Activated CD4-positive, alpha-beta T cell treated with anti-CD3 and anti-CD28 coated beads, Interleukin-2, amount 10 ng/mL, durations not matched to agents 24 days and 14 days (primary cell): ENCODE measurements around the gene CRYBB3. TPM values are rescaled to one million over a fixed set of nuclear protein-coding genes. Genes with fewer than 3 reads are reported as not detected.
"Not testable (repeated sequence)": the region's sequence is repeated elsewhere in the genome, so short reads cannot be mapped to it uniquely, and the experiment has no call there.

Experiments
- DNase-seq: peaks from one replicate; pipeline ENCODE4 v3.0.0; 2022
- H3K27ac Mint-ChIP-seq: one replicate; pipeline ENCODE4 v1.8.0; 2022; ENCODE audit warnings: mild to moderate bottlenecking, mixed read lengths
- H3K27me3 Mint-ChIP-seq: one replicate; pipeline ENCODE4 v1.8.0; 2022; ENCODE audit warnings: mixed read lengths
- H3K36me3 Mint-ChIP-seq: one replicate; pipeline ENCODE4 v1.8.0; 2022; ENCODE audit warnings: low read depth, mild to moderate bottlenecking, mixed read lengths
- H3K4me1 Mint-ChIP-seq: one replicate; pipeline ENCODE4 v1.8.0; 2021; ENCODE audit warnings: mixed read lengths
- H3K4me3 Mint-ChIP-seq: one replicate; pipeline ENCODE4 v1.8.0; 2022; ENCODE audit warnings: mild to moderate bottlenecking, moderate library complexity, mixed read lengths
- H3K9me3 Mint-ChIP-seq: one replicate; pipeline ENCODE4 v1.8.0; 2021; ENCODE audit warnings: mixed read lengths
- intact Hi-C: fragments of 100-400 bp; cut with micrococcal nuclease; formaldehyde crosslinking; loops from one replicate; pipeline ENCODE4 v1.15.1; 2023
- total RNA-seq: library from RNA; stranded (reverse); gene quantifications from 2 replicates; pipeline ENCODE4 v1.2.3, GENCODE V29; 2022

CRYBB3 gene
- total RNA-seq, 1 donor from 2014 or later: 0.49 TPM

DNA sequence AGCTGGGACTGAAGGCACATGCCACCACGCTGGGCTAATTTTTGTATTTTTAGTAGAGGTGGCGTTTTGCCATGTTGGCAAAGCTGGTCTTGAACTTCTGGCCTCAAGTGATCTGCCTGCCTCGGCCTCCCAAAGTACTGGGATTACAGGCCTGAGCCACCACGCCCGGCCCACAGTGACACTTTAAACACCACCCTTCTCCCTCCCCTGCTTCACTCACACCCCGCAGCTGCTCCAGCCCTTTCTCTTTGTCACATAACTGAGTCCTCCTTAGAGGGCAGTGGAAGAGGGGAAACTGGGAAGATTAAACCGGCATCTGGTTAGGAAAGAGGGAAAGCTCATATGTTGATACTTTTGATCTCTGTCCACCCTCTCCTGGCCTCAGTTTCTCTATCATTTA is 4.9 kb downstream of the CRYBB3 start:
- H3K9me3 Mint-ChIP-seq, DNase-seq, H3K36me3 Mint-ChIP-seq, H3K4me1 Mint-ChIP-seq, H3K27me3 Mint-ChIP-seq, H3K4me3 Mint-ChIP-seq, H3K27ac Mint-ChIP-seq: not testable (repeated sequence)
- intact Hi-C loops: loop anchor here (10.0 kb wide), 1 partner anchor 130 kb away; no protein-coding TSS in a partner anchor

DNA sequence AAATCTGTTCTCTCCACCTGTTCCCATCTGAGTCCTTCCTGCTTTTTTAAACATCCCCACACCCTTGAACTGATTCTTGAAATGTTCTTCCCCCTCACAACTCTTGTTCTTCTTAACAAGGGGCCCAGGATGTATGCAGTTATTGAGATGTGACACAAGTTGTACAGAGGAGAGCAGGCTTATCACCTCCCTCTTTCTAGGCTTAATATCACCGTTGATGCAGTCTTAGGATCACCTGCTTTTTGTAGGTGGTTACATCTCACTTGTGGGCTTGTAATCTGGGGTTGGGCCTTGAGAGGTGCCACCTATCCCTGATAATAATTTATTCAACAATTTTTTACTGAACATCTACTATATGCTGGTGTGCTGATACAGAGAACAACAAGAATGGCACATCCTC is 6.2 kb downstream of the CRYBB3 start:
- no peaks in the 10 kb centered on the region for H3K9me3 Mint-ChIP-seq
- intact Hi-C loops: loop anchor here (10.0 kb wide), 1 partner anchor 129 kb away; no protein-coding TSS in a partner anchor
- H3K4me1 Mint-ChIP-seq: peaks cover 2% of the 10 kb centered on the region
- H3K4me3 Mint-ChIP-seq: no peak overlapping the region
- H3K36me3 Mint-ChIP-seq: no peaks in the 10 kb centered on the region
- no peak overlapping the region for H3K27ac Mint-ChIP-seq
- no peak for DNase-seq
- no peaks in the 10 kb centered on the region for H3K27me3 Mint-ChIP-seq

DNA sequence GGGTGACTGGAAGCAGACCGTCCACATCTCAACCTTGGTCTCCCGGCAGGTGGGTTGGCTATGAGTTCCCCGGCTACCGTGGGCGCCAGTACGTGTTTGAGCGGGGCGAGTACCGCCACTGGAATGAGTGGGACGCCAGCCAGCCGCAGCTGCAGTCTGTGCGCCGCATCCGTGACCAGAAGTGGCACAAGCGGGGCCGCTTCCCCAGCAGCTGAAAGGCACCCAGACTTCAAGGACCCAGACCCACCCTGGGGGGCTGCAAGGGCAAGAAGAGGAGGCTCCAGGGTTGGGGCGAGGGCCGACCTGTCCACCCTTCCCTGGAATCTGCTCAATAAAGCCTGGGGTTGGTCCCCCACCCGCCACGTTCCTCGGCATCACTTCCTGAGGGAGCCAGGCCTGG is 7.3 kb downstream of the CRYBB3 start:
- H3K9me3 Mint-ChIP-seq: no peaks in the 10 kb centered on the region
- H3K36me3 Mint-ChIP-seq: no peaks in the 10 kb centered on the region
- DNase-seq: no peak
- no peaks in the 10 kb centered on the region for H3K27me3 Mint-ChIP-seq
- H3K4me1 Mint-ChIP-seq: no peaks in the 10 kb centered on the region
- H3K4me3 Mint-ChIP-seq: no peak overlapping the region
- intact Hi-C loops: loop anchor here (10.0 kb wide), 1 partner anchor 128 kb away; no protein-coding TSS in a partner anchor
- H3K27ac Mint-ChIP-seq: no peak overlapping the region

DNA sequence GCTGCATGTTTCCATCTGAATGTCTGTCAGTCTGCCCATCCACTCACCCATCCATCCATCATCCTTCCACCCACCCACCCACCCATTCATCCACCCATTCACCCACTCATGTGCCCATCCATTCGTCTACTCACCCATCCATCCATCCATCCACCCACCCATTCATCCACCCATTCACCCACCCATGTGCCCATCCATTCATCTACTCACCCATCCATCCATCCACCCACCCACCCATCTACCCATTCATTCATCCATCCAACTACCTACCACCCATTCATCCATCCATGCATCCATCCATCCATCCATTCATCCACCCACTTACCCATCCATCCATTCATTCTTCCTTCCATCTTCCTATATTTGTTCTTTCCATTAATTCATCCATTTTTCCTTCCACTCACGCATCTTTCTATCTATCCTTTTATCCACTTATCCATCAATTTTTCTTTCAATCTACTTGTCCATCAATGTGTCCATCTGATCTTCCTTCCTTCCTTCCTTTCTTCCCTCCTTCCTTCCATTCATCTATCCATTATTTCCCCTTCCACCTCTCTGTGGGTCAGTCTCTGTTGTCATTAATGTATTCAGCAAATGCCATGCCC is 8.0 kb downstream of the CRYBB3 start:
- no peak overlapping the region for H3K4me3 Mint-ChIP-seq
- no peaks in the 10 kb centered on the region for H3K9me3 Mint-ChIP-seq
- no peaks in the 10 kb centered on the region for H3K4me1 Mint-ChIP-seq
- no peak overlapping the region for H3K27ac Mint-ChIP-seq
- intact Hi-C loops: loop anchor here (10.0 kb wide), 1 partner anchor 127 kb away; no protein-coding TSS in a partner anchor
- no peak for DNase-seq
- no peaks in the 10 kb centered on the region for H3K27me3 Mint-ChIP-seq
- H3K36me3 Mint-ChIP-seq: no peaks in the 10 kb centered on the region

DNA sequence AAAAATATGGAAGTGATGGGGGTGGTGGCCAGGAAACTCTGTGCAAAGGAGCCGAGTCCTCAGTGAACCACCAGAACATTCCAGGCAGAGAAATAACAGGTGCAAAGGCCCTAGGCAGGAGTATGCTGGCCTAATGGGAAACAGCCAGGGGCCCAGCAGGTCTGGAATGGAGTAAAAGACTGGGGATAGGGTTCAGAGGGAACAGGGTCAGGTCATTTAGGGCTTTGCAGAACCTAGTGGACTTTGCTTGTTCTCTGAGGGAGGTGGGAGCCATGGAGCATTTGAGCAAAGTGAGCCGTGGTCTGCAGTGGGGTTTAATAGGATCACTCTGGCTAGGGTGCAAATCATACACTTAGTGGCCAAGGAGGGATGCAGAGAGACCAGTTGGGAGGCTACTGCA is 8.7 kb downstream of the CRYBB3 start:
- H3K9me3 Mint-ChIP-seq: no peaks in the 10 kb centered on the region
- H3K27ac Mint-ChIP-seq: no peak overlapping the region
- H3K4me1 Mint-ChIP-seq: no peaks in the 10 kb centered on the region
- intact Hi-C loops: loop anchor here (10.0 kb wide), 1 partner anchor 126 kb away; no protein-coding TSS in a partner anchor
- no peaks in the 10 kb centered on the region for H3K27me3 Mint-ChIP-seq
- no peaks in the 10 kb centered on the region for H3K36me3 Mint-ChIP-seq
- no peak for DNase-seq
- no peak overlapping the region for H3K4me3 Mint-ChIP-seq

DNA sequence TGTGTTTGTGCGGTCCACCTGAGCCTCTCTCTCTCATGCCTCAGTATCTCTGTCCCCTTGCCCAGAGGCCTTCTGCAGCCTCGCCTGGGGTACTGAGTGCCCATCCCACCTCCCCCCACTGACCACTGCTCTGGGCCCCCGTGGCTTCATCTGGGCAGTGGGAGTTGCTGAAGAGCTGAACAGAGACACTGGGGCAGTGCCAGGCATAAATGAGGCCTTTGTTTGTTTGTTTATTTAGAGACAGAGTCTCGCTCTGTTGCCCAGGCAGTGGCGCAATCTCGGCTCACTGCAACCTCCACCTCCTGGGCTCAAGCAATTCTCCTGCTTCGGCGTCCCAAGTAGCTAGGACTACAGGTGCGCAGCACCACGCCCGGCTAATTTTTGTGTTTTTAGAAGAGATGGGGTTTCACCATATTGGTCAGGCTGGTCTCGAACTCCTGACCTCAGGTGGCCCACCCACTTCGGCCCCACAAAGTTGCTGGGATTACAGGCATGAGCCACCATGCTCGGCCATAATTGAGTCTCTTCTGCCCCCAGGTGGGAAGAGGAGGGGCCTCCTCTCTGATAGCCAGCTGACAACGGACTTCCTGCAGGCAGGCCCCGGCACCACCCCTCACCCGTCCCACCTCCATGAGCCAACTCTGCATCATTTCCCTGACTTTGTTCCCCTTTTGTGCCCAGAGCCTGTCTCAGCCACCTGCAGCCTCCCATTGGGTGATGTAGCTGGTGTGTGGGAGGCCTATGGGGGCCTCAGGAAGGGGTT is 9.3 kb downstream of the CRYBB3 start:
- no peak overlapping the region for H3K4me3 Mint-ChIP-seq
- no peaks in the 10 kb centered on the region for H3K27me3 Mint-ChIP-seq
- no peak overlapping the region for H3K27ac Mint-ChIP-seq
- no peaks in the 10 kb centered on the region for H3K36me3 Mint-ChIP-seq
- no peaks in the 10 kb centered on the region for H3K4me1 Mint-ChIP-seq
- peaks cover 4% of the 10 kb centered on the region for H3K9me3 Mint-ChIP-seq
- intact Hi-C loops: loop anchor here (10.0 kb wide), 1 partner anchor 126 kb away; no protein-coding TSS in a partner anchor
- DNase-seq: no peak

DNA sequence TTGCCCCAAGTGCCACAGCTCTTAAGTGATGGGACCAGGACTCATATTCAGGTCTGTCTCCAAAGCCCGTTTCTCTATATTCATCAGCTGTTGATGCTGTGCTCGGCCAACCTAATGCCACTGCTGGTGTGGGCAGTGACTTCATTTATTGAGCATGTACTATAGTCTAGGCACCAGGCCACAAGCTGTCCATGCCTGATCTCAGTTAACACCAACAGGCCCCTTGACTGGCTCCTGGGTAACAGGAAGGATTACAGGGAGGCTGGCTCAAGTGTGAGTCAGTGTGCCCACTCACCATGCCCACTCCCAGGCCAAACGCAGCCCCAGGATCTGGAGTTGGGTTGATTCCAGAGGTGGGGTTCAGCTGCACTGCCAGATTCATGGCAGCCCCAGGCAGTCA is 11.1 kb downstream of the CRYBB3 start:
- Mint-ChIP-seq H3K4me3 (no peak overlapping the region), H3K9me3 (peaks cover 4% of the 10 kb centered on the region), H3K27ac (no peak overlapping the region), H3K27me3 (no peaks in the 10 kb centered on the region), H3K36me3 (no peaks in the 10 kb centered on the region), H3K4me1 (no peaks in the 10 kb centered on the region)
- intact Hi-C loops: no loop called here
- no peak for DNase-seq

DNA sequence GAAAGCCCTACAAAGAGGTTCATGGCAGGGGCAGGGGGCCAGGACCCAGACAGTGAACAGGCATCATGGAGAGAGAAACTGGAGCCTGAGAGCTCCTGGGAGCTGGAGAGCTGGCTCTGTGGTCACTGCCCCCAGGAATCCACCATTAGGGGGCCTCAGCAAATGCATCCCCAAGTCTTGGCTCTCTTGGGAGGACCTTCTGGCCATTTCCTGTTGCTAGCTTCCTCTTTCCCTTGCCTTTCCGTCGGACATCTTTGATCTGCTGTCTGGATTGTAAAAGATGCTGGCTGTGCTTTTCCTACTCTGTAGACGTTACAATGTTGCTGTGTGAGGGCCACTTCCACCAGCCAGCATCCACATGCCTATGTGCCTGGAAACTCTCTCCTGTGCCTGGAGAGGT is 12.7 kb downstream of the CRYBB3 start:
- no peaks in the 10 kb centered on the region for H3K4me1 Mint-ChIP-seq
- intact Hi-C loops: no loop called here
- H3K4me3 Mint-ChIP-seq: no peak overlapping the region
- DNase-seq: no peak
- H3K27me3 Mint-ChIP-seq: peaks cover 2% of the 10 kb centered on the region
- H3K36me3 Mint-ChIP-seq: no peaks in the 10 kb centered on the region
- H3K9me3 Mint-ChIP-seq: peaks cover 4% of the 10 kb centered on the region
- H3K27ac Mint-ChIP-seq: no peak overlapping the region

DNA sequence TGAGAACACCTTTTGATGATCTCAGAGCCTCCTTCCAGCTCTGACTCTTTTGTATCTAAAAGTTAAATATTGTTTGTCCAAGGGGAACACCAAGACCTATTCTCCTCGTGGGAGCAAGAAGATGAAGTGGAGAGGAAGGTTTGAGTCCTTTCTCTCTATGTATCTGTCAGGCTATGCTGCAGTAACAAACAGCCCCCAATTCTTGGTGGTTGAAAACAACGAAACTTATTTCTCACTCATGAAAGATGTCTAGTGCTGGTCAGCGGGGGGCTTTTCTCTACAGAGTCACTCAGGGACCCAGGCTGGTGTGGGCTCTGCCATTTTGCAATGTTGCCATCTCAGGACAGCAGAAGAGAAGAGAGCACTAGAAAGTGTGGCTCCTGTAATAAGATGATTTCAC is 13.6 kb downstream of the CRYBB3 start:
- intact Hi-C loops: no loop called here

DNA sequence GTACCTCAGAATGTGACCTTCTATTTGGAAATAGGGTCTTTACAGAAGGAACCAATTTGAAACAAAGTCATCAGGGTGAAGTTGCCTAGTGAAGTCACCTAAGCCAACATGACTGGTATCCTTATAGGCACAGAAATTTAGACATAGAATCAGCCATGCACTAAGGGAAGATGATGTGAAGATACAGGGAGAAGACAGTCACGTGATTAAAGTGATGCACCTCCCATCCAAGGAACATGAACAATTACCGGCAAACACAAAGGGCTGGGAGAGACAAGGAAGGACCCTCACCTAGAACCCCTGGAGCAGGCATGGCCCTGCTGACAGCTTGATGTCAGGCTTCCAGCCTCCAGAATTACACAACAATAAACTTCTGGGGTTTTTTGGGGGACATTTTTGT is 16.6 kb downstream of the CRYBB3 start:
- intact Hi-C loops: no loop called here
- Mint-ChIP-seq H3K4me1 (no peaks in the 10 kb centered on the region), H3K27me3 (peaks cover 6% of the 10 kb centered on the region), H3K27ac (no peak overlapping the region), H3K9me3 (peaks cover 4% of the 10 kb centered on the region), H3K4me3 (no peak overlapping the region), H3K36me3 (no peaks in the 10 kb centered on the region)
- no peak for DNase-seq

More for the DNA sequence above, 13.6 kb downstream of the CRYBB3 start:
- DNase-seq: no peak
- Mint-ChIP-seq H3K4me1 (no peaks in the 10 kb centered on the region), H3K9me3 (peaks cover 4% of the 10 kb centered on the region), H3K27me3 (peaks cover 2% of the 10 kb centered on the region), H3K36me3 (no peaks in the 10 kb centered on the region), H3K27ac (no peak overlapping the region), H3K4me3 (no peak overlapping the region)

DNA sequence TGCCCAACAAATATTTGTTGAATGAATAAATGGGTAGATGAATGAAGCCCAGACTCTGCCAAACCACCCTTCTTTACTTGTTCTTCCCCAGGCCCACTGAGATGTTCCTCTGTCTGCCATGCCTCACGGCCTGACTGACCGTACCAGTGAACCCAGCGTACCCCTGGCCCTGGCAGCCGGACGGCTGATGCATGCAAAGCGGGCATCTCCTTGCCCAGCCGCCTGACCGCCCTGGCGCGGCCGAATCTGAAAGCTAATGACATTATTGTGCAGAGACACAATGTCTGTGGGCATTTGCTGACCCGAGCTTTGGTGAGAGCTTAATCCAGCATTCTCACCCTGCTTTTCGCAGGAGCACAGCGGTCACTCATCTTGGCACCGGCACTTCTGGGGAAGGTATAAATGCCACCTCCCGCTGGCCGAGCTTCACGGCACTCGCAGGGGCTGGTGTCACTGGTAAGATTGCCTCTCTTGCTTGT is 19.6 kb downstream of the CRYBB3 start, which contains the start of gene CRYBB2:
TSS of gene CRYBB2 (plus strand) at position 429 of the 479 bp plus-strand sequence. CDS start 1,791 bp downstream, outside the sequence.
- Mint-ChIP-seq H3K27ac (no peak within 1 kb of the TSS), H3K27me3 (peaks cover 9% of the 10 kb centered on the region), H3K4me3 (no peak within 1 kb of the TSS), H3K36me3 (no peaks in the 10 kb centered on the region), H3K4me1 (no peaks in the 10 kb centered on the region), H3K9me3 (no peaks in the 10 kb centered on the region)
- no peak for DNase-seq
- intact Hi-C loops: no loop called here

DNA sequence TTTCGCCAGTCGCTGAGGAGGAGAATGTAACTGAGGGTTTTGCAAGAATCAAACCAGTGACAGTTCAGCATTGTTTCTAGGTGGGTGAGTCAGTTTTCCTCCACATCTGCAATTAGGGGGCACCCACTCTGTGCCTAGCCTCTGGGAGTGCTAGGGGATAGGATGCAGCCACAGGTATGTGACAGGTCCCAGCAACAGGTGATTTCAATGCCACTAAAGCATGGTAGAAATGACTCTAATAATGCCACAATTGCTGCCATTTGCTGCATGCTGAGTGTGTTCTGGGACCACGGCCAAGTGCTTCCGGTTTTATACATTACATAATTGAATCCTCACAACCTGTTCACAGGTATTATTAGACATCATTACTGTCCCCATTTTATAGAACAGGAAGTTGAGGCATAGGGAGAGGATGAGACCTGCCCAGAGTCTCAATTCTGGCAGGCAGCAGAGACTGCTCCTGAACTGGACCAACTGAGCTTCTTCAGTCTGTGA is 20.3 kb downstream of the CRYBB3 start:
- Mint-ChIP-seq H3K4me1 (no peaks in the 10 kb centered on the region), H3K27ac (no peak overlapping the region), H3K4me3 (no peak overlapping the region)

DNA sequence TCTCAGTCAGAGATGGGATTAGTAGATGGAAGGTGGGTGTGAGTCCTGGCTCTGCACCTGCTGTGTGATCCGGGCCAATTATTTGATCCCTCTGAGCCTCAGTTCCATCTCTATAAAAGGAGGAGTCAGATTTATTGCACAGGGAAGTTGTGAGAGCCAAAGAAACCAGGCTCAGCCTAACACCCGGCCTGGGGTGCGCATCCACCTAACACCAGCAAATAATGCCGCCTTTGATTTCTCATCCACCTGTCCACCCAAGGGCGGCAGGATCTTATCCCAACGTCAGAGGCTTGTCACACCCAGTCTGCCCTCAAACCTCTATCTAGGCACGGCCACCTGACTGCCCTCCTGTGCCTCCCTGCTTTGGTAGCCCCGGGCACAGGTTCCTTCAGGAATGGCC is 22.1 kb downstream of the CRYBB3 start:
- Mint-ChIP-seq H3K36me3 (no peaks in the 10 kb centered on the region), H3K9me3 (no peaks in the 10 kb centered on the region), H3K27me3 (peaks cover 8% of the 10 kb centered on the region), H3K4me3 (no peak overlapping the region), H3K4me1 (no peaks in the 10 kb centered on the region), H3K27ac (no peak overlapping the region)
- intact Hi-C loops: no loop called here
- no peak for DNase-seq

More for the DNA sequence above, 20.3 kb downstream of the CRYBB3 start:
- intact Hi-C loops: no loop called here
- H3K27me3 Mint-ChIP-seq: peaks cover 9% of the 10 kb centered on the region
- no peak for DNase-seq
- no peaks in the 10 kb centered on the region for H3K36me3 Mint-ChIP-seq
- H3K9me3 Mint-ChIP-seq: no peaks in the 10 kb centered on the region

DNA sequence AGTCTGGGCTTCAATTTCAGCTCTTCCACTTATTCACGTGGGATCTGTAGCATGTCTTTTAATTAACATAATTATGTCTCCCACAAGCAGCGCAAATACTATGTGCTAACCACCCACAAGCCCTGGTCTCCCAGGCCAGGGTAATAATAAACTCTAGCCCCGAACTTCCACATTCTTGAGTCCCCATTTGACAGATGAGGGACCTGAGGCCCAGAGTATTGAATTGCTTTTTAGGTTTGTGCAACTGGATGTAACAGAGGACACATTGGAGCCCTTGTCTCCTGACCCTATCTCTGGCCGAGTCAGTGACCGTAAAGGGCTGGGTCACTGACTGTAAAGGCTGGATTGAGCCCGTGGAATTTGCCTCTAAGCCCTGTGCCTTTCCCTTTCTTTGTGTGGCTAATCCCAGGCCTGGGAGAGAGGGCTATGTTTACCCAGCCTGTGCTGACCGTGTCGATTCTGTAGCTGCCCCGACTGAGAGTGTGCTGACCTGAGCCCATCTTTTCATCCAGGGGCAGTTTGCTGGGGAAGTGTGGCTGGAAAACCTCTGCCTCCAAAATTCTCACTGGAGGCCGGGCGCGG is 23.7 kb downstream of the CRYBB3 start:
- intact Hi-C loops: no loop called here
- no peaks in the 10 kb centered on the region for H3K36me3 Mint-ChIP-seq
- no peak for DNase-seq
- peaks cover 8% of the 10 kb centered on the region for H3K27me3 Mint-ChIP-seq
- no peaks in the 10 kb centered on the region for H3K4me1 Mint-ChIP-seq
- H3K27ac Mint-ChIP-seq: no peak overlapping the region
- H3K9me3 Mint-ChIP-seq: no peaks in the 10 kb centered on the region
- no peak overlapping the region for H3K4me3 Mint-ChIP-seq
